HEK293 (cell line): ENCODE data around the gene ETS2.

ENCODE experiments used
- CTCF ChIA-PET: fragments of 350-600 bp; formaldehyde crosslinking; extraction: SDS; loops from one replicate; lab custom pipeline; 2021; ENCODE audit warnings: antibody characterized with exemption; lab: Yijun Ruan, JAX
- POLR2A ChIA-PET: fragments of 300-600 bp; formaldehyde crosslinking; extraction: SDS; loops from one replicate; lab custom pipeline; 2020; ENCODE audit warnings: antibody characterized with exemption, inconsistent platforms; lab: Yijun Ruan, JAX
- H3K27ac ChIP-seq: fragments of 200-500 bp; sonication (Bioruptor generic); 2 replicates; pipeline ENCODE4 v1.5.1; 2014; ENCODE audit warnings: low read depth, low read length, control low read depth, inconsistent platforms; ENCODE audit errors: extremely low read depth
- H3K36me3 ChIP-seq, 2 experiments: fragments of 200-500 bp in 1 of 2; sonication (Bioruptor generic) in 1 of 2; 1 replicate in 1 of 2; 2 replicates in 1 of 2; pipeline ENCODE4 v1.5.1; 2014 to 2017; ENCODE audit warnings: inconsistent platforms in 2 of 2, low read length in 2 of 2; ENCODE audit not compliant: control insufficient read depth in 2 of 2, insufficient read depth in 1 of 2
- H3K4me1 ChIP-seq: fragments of 200-500 bp; sonication (Bioruptor generic); 2 replicates; pipeline ENCODE4 v1.5.1; 2014; ENCODE audit warnings: mild to moderate bottlenecking, low read length, inconsistent platforms; ENCODE audit not compliant: control insufficient read depth, insufficient read depth
- H3K4me3 ChIP-seq: 2 replicates; pipeline ENCODE4 v1.5.1; 2011; ENCODE audit warnings: low read depth, mild to moderate bottlenecking, control low read depth, low read length, moderate library complexity
- H3K9me3 ChIP-seq: fragments of 200-500 bp; sonication (Bioruptor generic); 2 replicates; pipeline ENCODE4 v1.5.1; 2014; ENCODE audit warnings: low read depth, low read length, inconsistent platforms; ENCODE audit not compliant: control insufficient read depth, insufficient read depth
- GLI4 ChIP-seq: fragments of 450-650 bp; formaldehyde crosslinking; IDR thresholded peaks from 2 replicates; pipeline ENCODE4 v1.5.1; 2016; ENCODE audit warnings: missing biosample characterization, missing genetic modification characterization
- HOXD13 ChIP-seq: sonication (generic); formaldehyde crosslinking; IDR thresholded peaks from 2 replicates; pipeline ENCODE4 v1.8.0; 2022; ENCODE audit warnings: missing genetic modification reagents, borderline replicate concordance
- SETDB1 ChIP-seq: IDR thresholded peaks from one replicate; pipeline ENCODE4 v1.6.1; 2017; ENCODE audit warnings: mild to moderate bottlenecking, low read length, moderate library complexity, mixed read lengths; ENCODE audit not compliant: insufficient read length
- SP3 ChIP-seq: fragments of 450-650 bp; formaldehyde crosslinking; IDR thresholded peaks from 2 replicates; pipeline ENCODE4 v1.5.1; 2016; ENCODE audit warnings: missing biosample characterization, missing genetic modification characterization
- YY2 ChIP-seq: fragments of 450-650 bp; formaldehyde crosslinking; IDR thresholded peaks from 2 replicates; pipeline ENCODE4 v1.5.1; 2016; ENCODE audit warnings: missing biosample characterization, missing genetic modification characterization
- ZBTB20 ChIP-seq: fragments of 450-650 bp; formaldehyde crosslinking; IDR thresholded peaks from 2 replicates; pipeline ENCODE4 v1.5.1; 2016; ENCODE audit warnings: missing biosample characterization, missing genetic modification characterization
- ZFHX2 ChIP-seq: fragments of 450-650 bp; formaldehyde crosslinking; conservative IDR thresholded peaks from 2 replicates; pipeline ENCODE4 v1.5.1; 2016; ENCODE audit warnings: missing biosample characterization, missing genetic modification characterization
- ZNF10 ChIP-seq: fragments of 450-650 bp; formaldehyde crosslinking; IDR thresholded peaks from 2 replicates; pipeline ENCODE4 v1.5.1; 2017; ENCODE audit warnings: missing biosample characterization, missing genetic modification characterization
- ZNF114 ChIP-seq: fragments of 450-650 bp; formaldehyde crosslinking; IDR thresholded peaks from 2 replicates; pipeline ENCODE4 v1.5.0; 2017; ENCODE audit warnings: missing biosample characterization, missing genetic modification characterization
- ZNF132 ChIP-seq: fragments of 450-650 bp; formaldehyde crosslinking; IDR thresholded peaks from 2 replicates; pipeline ENCODE4 v1.5.1; 2017; ENCODE audit warnings: missing biosample characterization, missing genetic modification characterization, borderline replicate concordance
- ZNF138 ChIP-seq: fragments of 450-650 bp; formaldehyde crosslinking; IDR thresholded peaks from 2 replicates; pipeline ENCODE4 v1.5.1; 2016; ENCODE audit warnings: missing biosample characterization, missing genetic modification characterization, borderline replicate concordance
- ZNF2 ChIP-seq: fragments of 450-650 bp; formaldehyde crosslinking; IDR thresholded peaks from 2 replicates; pipeline ENCODE4 v1.5.1; 2016; ENCODE audit warnings: missing biosample characterization, missing genetic modification characterization
- ZNF394 ChIP-seq: fragments of 450-650 bp; formaldehyde crosslinking; IDR thresholded peaks from 2 replicates; pipeline ENCODE4 v1.5.1; 2016; ENCODE audit warnings: missing biosample characterization, missing genetic modification characterization, mild to moderate bottlenecking, moderate library complexity, borderline replicate concordance
- ZNF48 ChIP-seq: fragments of 450-650 bp; formaldehyde crosslinking; IDR thresholded peaks from 2 replicates; pipeline ENCODE4 v1.5.1; 2016; ENCODE audit warnings: missing biosample characterization, missing genetic modification characterization
- ZNF560 ChIP-seq: fragments of 450-650 bp; formaldehyde crosslinking; IDR thresholded peaks from 2 replicates; pipeline ENCODE4 v1.5.1; 2017; ENCODE audit warnings: missing biosample characterization, missing genetic modification characterization, borderline replicate concordance
- ZNF701 ChIP-seq: fragments of 450-650 bp; formaldehyde crosslinking; IDR thresholded peaks from 2 replicates; pipeline ENCODE4 v1.5.1; 2016; ENCODE audit warnings: missing biosample characterization, missing genetic modification characterization
- TF ChIP-seq, protein P1 (sequence below): fragments of 450-650 bp; formaldehyde crosslinking; IDR thresholded peaks from 2 replicates; pipeline ENCODE4 v1.5.1; 2016; ENCODE audit warnings: missing biosample characterization, missing genetic modification characterization
- TF ChIP-seq, protein P2 (sequence below): fragments of 450-650 bp; formaldehyde crosslinking; IDR thresholded peaks from 2 replicates; pipeline ENCODE4 v1.5.1; 2016; ENCODE audit warnings: missing biosample characterization, missing genetic modification characterization
- TF ChIP-seq, protein P3 (sequence below): IDR thresholded peaks from 2 replicates; pipeline ENCODE4 v1.6.1; 2011; ENCODE audit warnings: mild to moderate bottlenecking, low read depth, low read length, borderline replicate concordance
- TF ChIP-seq, protein P4 (sequence below): fragments of 450-650 bp; formaldehyde crosslinking; optimal IDR thresholded peaks from 2 replicates; pipeline ENCODE3; 2016; ENCODE audit warnings: missing biosample characterization, mild to moderate bottlenecking, missing genetic modification characterization
- TF ChIP-seq, protein P5 (sequence below): fragments of 450-650 bp; formaldehyde crosslinking; IDR thresholded peaks from 2 replicates; pipeline ENCODE4 v1.5.1; 2017; ENCODE audit warnings: missing biosample characterization, missing genetic modification characterization

ETS2 gene

DNA sequence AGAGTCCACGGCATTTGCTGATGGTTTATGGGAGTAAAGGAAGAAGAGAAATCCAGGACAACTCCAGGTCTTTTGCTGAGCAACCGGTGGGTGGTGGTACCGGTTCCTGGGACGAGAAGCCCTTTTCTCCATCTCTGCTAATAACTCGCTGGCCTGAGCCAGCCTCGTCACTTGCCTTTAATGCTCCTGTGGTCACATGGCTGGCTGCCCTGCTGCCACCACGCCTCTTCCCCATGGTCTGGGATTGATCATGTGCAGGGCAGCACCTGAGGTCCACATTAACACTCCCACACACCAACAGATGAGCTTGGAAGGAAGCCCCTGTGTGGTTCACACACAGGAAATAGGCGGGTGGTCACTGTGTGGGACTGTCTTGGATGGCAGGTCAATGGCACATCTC lies 10.3 kb upstream of the ETS2 start:
- no peak overlapping the region for H3K4me3 ChIP-seq
- POLR2A ChIA-PET: no interaction called here
- no peak overlapping the region for H3K27ac ChIP-seq
- H3K4me1 ChIP-seq: peaks cover 6% of the 10 kb centered on the region
- 0 out of 2 replicates have a peak, but pooled peaks have one; percentile 25 for TF ChIP-seq ZFHX2 (tag by site-specific recombination)
- TF ChIP-seq SP3 (tag by site-specific recombination): no peak
- TF ChIP-seq, all 188 proteins: peak for 1
- H3K9me3 ChIP-seq: no peaks in the 10 kb centered on the region
- H3K36me3 ChIP-seq: no peaks in the 10 kb centered on the region
- CTCF ChIA-PET: no interaction called here

DNA sequence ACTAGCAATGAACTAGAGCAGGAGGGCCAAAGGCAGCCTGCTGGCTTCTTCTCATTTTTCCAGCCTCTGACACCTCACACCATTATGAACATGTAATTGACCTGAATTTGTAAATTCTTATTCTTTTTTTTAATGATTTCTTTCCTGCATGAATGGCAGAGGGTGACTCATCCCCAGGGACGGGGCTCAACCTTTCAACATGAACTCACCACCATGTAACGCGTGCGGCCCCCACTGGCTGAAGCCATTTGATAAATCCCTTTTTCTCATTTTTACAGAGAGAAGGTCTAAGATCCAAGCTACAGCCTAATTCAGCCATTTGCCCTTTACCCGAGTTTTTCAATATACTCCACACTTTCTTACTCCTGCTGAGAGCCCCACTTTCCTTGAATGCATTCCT lies 9.3 kb upstream of the ETS2 start:
- Histone ChIP-seq H3K9me3 (no peaks in the 10 kb centered on the region), H3K27ac (no peak overlapping the region), H3K4me1 (peaks cover 6% of the 10 kb centered on the region), H3K36me3 (no peaks in the 10 kb centered on the region), H3K4me3 (no peak overlapping the region)
- CTCF ChIA-PET: no interaction called here
- no peak for TF ChIP-seq ZNF560 (tag by site-specific recombination)
- no peak for TF ChIP-seq ZNF132 (tag by site-specific recombination)
- TF ChIP-seq, protein P1, sequence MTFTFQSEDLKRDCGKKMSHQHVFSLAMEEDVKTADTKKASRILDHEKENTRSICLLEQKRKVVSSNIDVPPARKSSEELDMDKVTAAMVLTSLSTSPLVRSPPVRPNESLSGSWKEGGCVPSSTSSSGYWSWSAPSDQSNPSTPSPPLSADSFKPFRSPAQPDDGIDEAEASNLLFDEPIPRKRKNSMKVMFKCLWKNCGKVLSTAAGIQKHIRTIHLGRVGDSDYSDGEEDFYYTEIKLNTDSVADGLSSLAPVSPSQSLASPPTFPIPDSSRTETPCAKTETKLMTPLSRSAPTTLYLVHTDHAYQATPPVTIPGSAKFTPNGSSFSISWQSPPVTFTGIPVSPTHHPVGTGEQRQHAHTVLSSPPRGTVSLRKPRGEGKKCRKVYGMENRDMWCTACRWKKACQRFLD: no peak
- TF ChIP-seq ZNF48: no peak
- TF ChIP-seq, protein P2, sequence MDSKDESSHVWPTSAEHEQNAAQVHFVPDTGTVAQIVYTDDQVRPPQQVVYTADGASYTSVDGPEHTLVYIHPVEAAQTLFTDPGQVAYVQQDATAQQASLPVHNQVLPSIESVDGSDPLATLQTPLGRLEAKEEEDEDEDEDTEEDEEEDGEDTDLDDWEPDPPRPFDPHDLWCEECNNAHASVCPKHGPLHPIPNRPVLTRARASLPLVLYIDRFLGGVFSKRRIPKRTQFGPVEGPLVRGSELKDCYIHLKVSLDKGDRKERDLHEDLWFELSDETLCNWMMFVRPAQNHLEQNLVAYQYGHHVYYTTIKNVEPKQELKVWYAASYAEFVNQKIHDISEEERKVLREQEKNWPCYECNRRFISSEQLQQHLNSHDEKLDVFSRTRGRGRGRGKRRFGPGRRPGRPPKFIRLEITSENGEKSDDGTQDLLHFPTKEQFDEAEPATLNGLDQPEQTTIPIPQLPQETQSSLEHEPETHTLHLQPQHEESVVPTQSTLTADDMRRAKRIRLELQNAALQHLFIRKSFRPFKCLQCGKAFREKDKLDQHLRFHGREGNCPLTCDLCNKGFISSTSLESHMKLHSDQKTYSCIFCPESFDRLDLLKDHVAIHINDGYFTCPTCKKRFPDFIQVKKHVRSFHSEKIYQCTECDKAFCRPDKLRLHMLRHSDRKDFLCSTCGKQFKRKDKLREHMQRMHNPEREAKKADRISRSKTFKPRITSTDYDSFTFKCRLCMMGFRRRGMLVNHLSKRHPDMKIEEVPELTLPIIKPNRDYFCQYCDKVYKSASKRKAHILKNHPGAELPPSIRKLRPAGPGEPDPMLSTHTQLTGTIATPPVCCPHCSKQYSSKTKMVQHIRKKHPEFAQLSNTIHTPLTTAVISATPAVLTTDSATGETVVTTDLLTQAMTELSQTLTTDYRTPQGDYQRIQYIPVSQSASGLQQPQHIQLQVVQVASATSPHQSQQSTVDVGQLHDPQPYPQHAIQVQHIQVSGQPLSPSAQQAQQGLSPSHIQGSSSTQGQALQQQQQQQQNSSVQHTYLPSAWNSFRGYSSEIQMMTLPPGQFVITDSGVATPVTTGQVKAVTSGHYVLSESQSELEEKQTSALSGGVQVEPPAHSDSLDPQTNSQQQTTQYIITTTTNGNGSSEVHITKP (tag by site-specific recombination): peak; percentile 28; the same call in 1 of the 2 replicates
- no peak for TF ChIP-seq SETDB1
- no peak for TF ChIP-seq HOXD13 (CRISPR knock-in tag)
- TF ChIP-seq, protein P3, sequence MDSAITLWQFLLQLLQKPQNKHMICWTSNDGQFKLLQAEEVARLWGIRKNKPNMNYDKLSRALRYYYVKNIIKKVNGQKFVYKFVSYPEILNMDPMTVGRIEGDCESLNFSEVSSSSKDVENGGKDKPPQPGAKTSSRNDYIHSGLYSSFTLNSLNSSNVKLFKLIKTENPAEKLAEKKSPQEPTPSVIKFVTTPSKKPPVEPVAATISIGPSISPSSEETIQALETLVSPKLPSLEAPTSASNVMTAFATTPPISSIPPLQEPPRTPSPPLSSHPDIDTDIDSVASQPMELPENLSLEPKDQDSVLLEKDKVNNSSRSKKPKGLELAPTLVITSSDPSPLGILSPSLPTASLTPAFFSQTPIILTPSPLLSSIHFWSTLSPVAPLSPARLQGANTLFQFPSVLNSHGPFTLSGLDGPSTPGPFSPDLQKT: no peak
- POLR2A ChIA-PET: no interaction called here

DNA sequence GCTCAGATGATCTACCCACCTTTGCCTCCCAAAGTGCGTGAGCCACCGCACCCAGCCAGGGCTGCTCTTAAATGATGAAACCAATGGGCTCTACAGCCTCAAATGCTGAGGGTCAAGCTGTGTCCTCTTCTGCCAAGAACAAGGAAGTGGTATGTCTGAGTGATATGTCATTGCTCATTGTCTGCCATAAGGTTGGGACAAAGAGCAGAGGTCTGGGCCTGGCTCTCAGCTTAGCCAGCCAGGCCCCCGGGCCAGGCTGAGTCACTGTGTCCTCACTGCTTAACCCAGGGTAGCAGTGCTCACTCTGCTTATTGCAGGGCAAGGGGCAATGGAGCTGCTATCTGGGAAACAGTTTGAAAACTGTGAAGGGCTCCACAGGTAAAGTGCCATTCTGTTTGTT lies 8.3 kb upstream of the ETS2 start:
- Histone ChIP-seq H3K36me3 (no peaks in the 10 kb centered on the region), H3K4me1 (peaks cover 6% of the 10 kb centered on the region), H3K9me3 (no peaks in the 10 kb centered on the region), H3K27ac (no peak overlapping the region), H3K4me3 (no peak overlapping the region)
- ChIA-PET POLR2A (interaction anchor here (2.0 to 2.2 kb wide), 2 partner anchors 10 kb away, joined by 9 to 10 read pairs; no protein-coding TSS in a partner anchor), CTCF (no interaction called here)
- TF ChIP-seq ZNF114 (tag by site-specific recombination) (no peak), ZNF138 (no peak), GLI4 (no peak), ZNF10 (0 out of 2 replicates have a peak, but pooled peaks have one; percentile 12), ZNF701 (no peak), ZNF2 (tag by site-specific recombination) (no peak), ZBTB20 (tag by site-specific recombination) (peak; percentile 63; the same call in 1 of the 2 replicates), ZNF394 (tag by site-specific recombination) (no peak), YY2 (no peak)
- TF ChIP-seq, protein P4, sequence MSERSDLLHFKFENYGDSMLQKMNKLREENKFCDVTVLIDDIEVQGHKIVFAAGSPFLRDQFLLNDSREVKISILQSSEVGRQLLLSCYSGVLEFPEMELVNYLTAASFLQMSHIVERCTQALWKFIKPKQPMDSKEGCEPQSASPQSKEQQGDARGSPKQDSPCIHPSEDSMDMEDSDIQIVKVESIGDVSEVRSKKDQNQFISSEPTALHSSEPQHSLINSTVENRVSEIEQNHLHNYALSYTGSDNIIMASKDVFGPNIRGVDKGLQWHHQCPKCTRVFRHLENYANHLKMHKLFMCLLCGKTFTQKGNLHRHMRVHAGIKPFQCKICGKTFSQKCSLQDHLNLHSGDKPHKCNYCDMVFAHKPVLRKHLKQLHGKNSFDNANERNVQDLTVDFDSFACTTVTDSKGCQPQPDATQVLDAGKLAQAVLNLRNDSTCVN (tag by site-specific recombination): no peak
- TF ChIP-seq, protein P5, sequence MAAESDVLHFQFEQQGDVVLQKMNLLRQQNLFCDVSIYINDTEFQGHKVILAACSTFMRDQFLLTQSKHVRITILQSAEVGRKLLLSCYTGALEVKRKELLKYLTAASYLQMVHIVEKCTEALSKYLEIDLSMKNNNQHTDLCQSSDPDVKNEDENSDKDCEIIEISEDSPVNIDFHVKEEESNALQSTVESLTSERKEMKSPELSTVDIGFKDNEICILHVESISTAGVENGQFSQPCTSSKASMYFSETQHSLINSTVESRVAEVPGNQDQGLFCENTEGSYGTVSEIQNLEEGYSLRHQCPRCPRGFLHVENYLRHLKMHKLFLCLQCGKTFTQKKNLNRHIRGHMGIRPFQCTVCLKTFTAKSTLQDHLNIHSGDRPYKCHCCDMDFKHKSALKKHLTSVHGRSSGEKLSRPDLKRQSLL (tag by site-specific recombination): no peak
